ENCODE measurements around the gene VSIG1. TPM values are rescaled to one million over a fixed set of nuclear protein-coding genes. Genes with fewer than 3 reads are reported as not detected.

VSIG1 gene
- total RNA-seq, 3 donors from 2014 or later (not counting 1 experiment from before 2014, with no cell fraction given): 0.54 to 1.1 TPM; not detected in 1

GRCh38 chrX:108020631-108021030 lies 24.2 kb upstream of the VSIG1 start:
- H3K4me1 Mint-ChIP-seq: peaks cover 10% of the 10 kb centered on the region in 2 donors
- peak in 1 of 2 donors; percentile 53 for DNase-seq
- no peaks in the 10 kb centered on the region for H3K36me3 Mint-ChIP-seq
- Histone ChIP-seq H3K36me3 (ENCODE audit: control insufficient read depth, insufficient read depth, low read length) (no peaks in the 10 kb centered on the region), H3K27ac (ENCODE audit: low read length) (no peak overlapping the region), H3K4me1 (ENCODE audit: control insufficient read depth, insufficient read depth, low read length) (peaks cover 17% of the 10 kb centered on the region), H3K4me3 (ENCODE audit: low read length) (no peak overlapping the region), H3K9me3 (ENCODE audit: control insufficient read depth, insufficient read depth, low read length) (no peaks in the 10 kb centered on the region), H3K27me3 (ENCODE audit: control insufficient read depth, insufficient read depth, low read length) (no peaks in the 10 kb centered on the region)
- H3K27ac Mint-ChIP-seq: no peak overlapping the region
- TF ChIP-seq, protein P1, sequence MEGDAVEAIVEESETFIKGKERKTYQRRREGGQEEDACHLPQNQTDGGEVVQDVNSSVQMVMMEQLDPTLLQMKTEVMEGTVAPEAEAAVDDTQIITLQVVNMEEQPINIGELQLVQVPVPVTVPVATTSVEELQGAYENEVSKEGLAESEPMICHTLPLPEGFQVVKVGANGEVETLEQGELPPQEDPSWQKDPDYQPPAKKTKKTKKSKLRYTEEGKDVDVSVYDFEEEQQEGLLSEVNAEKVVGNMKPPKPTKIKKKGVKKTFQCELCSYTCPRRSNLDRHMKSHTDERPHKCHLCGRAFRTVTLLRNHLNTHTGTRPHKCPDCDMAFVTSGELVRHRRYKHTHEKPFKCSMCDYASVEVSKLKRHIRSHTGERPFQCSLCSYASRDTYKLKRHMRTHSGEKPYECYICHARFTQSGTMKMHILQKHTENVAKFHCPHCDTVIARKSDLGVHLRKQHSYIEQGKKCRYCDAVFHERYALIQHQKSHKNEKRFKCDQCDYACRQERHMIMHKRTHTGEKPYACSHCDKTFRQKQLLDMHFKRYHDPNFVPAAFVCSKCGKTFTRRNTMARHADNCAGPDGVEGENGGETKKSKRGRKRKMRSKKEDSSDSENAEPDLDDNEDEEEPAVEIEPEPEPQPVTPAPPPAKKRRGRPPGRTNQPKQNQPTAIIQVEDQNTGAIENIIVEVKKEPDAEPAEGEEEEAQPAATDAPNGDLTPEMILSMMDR (IDR thresholded peaks at IDR 0.05): no peak
- peaks cover 0 to 42% of the 10 kb centered on the region in 2 donors for H3K27me3 Mint-ChIP-seq (ENCODE audit: low read depth in 2 of 2)
- ATAC-seq: no peak
- intact Hi-C loops (cut with micrococcal nuclease): no loop called here
- H3K4me3 Mint-ChIP-seq: no peak overlapping the region
- H3K9me3 Mint-ChIP-seq: no peaks in the 10 kb centered on the region
- 0% methylated on average over 1 of the region's 2 CpGs for WGBS (ENCODE audit: insufficient coverage)

DNA sequence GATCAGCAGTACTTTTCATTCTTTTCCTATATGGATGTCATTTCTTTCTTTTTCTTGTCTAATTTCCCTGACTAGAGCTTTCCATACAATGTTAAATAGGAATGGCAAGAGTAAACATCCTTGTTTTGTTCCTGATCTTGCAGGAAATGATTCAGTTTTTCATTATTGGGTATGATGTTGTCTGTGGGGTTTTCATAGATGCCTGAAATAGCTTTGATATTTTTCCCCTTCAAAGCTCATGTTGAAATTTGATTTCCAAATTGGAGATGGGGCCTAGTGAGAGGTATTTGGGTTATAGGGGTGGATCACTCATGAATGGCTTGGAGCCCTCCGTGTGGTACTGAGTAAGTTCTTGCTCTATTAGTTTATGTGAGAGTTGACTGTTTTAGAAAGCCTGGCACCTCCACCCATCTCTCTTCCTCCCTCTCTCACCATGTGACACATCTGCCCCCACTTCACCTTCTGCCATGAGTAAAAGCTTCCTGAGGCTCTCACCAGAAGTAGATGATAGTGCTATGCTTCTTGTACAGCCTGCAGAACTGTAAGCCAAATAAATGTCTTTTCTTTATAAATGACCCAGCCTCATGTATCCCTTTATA lies 22.3 kb upstream of the VSIG1 start:
- H3K9me3 Mint-ChIP-seq: no peaks in the 10 kb centered on the region
- H3K4me3 Mint-ChIP-seq: no peak overlapping the region
- WGBS (ENCODE audit: insufficient coverage): no CpG with 5 or more reads among the region's 1 CpG
- ATAC-seq (no peak), DNase-seq (peak in 1 of 2 donors; percentile 8)
- H3K4me1 Mint-ChIP-seq: peaks cover 10% of the 10 kb centered on the region in 2 donors
- H3K36me3 Mint-ChIP-seq: no peaks in the 10 kb centered on the region
- Histone ChIP-seq H3K9me3 (ENCODE audit: control insufficient read depth, insufficient read depth, low read length) (no peaks in the 10 kb centered on the region), H3K4me3 (ENCODE audit: low read length) (no peak overlapping the region), H3K27ac (ENCODE audit: low read length) (no peak overlapping the region), H3K27me3 (ENCODE audit: control insufficient read depth, insufficient read depth, low read length) (no peaks in the 10 kb centered on the region), H3K4me1 (ENCODE audit: control insufficient read depth, insufficient read depth, low read length) (peaks cover 17% of the 10 kb centered on the region), H3K36me3 (ENCODE audit: control insufficient read depth, insufficient read depth, low read length) (no peaks in the 10 kb centered on the region)
- H3K27ac Mint-ChIP-seq: no peak overlapping the region
- H3K27me3 Mint-ChIP-seq (ENCODE audit: low read depth in 2 of 2): peaks cover 0 to 51% of the 10 kb centered on the region in 2 donors
- intact Hi-C loops (cut with micrococcal nuclease): no loop called here
- TF ChIP-seq, protein P1 (IDR thresholded peaks at IDR 0.05): no peak

DNA sequence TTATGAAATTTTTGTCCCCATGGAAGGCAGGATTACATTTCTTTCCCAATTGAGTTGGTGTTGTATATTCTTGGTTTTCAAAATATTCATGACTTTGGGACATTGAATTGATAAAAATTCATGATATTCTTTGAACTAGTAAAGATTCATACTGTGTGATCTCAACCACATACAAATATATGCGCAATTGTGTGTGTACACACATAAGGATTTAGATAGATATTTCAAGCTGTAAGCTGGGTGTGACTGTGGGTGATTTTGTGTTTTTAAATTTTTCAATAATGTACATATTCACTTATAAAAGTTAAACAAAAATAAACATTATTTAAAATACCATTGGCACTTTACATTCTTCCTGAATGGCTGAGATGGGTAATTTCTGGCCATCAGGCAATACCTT lies 19.5 kb upstream of the VSIG1 start:
- Mint-ChIP-seq H3K9me3 (no peaks in the 10 kb centered on the region), H3K4me1 (no peaks in the 10 kb centered on the region), H3K36me3 (no peaks in the 10 kb centered on the region), H3K27ac (no peak overlapping the region), H3K27me3 (ENCODE audit: low read depth in 2 of 2) (peaks cover 8 to 53% of the 10 kb centered on the region in 2 donors), H3K4me3 (no peak overlapping the region)
- no CpG with 5 or more reads among the region's 1 CpG for WGBS (ENCODE audit: insufficient coverage)
- H3K27ac ChIP-seq (ENCODE audit: low read length): no peak overlapping the region
- H3K36me3 ChIP-seq (ENCODE audit: control insufficient read depth, insufficient read depth, low read length): no peaks in the 10 kb centered on the region
- TF ChIP-seq, protein P1 (IDR thresholded peaks at IDR 0.05): no peak
- no peaks in the 10 kb centered on the region for H3K27me3 ChIP-seq (ENCODE audit: control insufficient read depth, insufficient read depth, low read length)
- H3K4me1 ChIP-seq (ENCODE audit: control insufficient read depth, insufficient read depth, low read length): no peaks in the 10 kb centered on the region
- intact Hi-C loops (cut with micrococcal nuclease): no loop called here
- ATAC-seq (no peak), DNase-seq (no peak)
- no peak overlapping the region for H3K4me3 ChIP-seq (ENCODE audit: low read length)
- H3K9me3 ChIP-seq (ENCODE audit: control insufficient read depth, insufficient read depth, low read length): no peaks in the 10 kb centered on the region
